ENCODE measurements around the gene NBEA.

NBEA gene

GRCh38 chr13:35354285-35354684, 412.2 kb downstream of the NBEA start:
- Histone ChIP-seq H3K36me3 (ENCODE audit: control insufficient read depth, low read depth, low read length) (no peaks in the 10 kb centered on the region), H3K4me1 (ENCODE audit: control insufficient read depth, low read depth, low read length) (no peaks in the 10 kb centered on the region), H3K9me3 (ENCODE audit: control insufficient read depth, low read depth, low read length) (no peaks in the 10 kb centered on the region), H3K4me3 (ENCODE audit: low read length) (no peak overlapping the region), H3K9ac (ENCODE audit: low read length) (no peak overlapping the region), H3K27ac (ENCODE audit: low read length) (no peak overlapping the region), H3K27me3 (ENCODE audit: control insufficient read depth, insufficient read depth, low read length) (no peaks in the 10 kb centered on the region)

GRCh38 chr13:35354882-35355281, 412.8 kb downstream of the NBEA start:
- Histone ChIP-seq H3K9ac (ENCODE audit: low read length) (no peak overlapping the region), H3K4me3 (ENCODE audit: low read length) (no peak overlapping the region), H3K9me3 (ENCODE audit: control insufficient read depth, low read depth, low read length) (no peaks in the 10 kb centered on the region), H3K27ac (ENCODE audit: low read length) (no peak overlapping the region), H3K27me3 (ENCODE audit: control insufficient read depth, insufficient read depth, low read length) (no peaks in the 10 kb centered on the region), H3K4me1 (ENCODE audit: control insufficient read depth, low read depth, low read length) (no peaks in the 10 kb centered on the region), H3K36me3 (ENCODE audit: control insufficient read depth, low read depth, low read length) (no peaks in the 10 kb centered on the region)

- Histone ChIP-seq H3K9ac (ENCODE audit: low read length) (no peak overlapping the region), H3K4me1 (ENCODE audit: control insufficient read depth, low read depth, low read length) (no peaks in the 10 kb centered on the region), H3K4me3 (ENCODE audit: low read length) (no peak overlapping the region), H3K36me3 (ENCODE audit: control insufficient read depth, low read depth, low read length) (no peaks in the 10 kb centered on the region), H3K27ac (ENCODE audit: low read length) (no peak overlapping the region), H3K9me3 (ENCODE audit: control insufficient read depth, low read depth, low read length) (no peaks in the 10 kb centered on the region), H3K27me3 (ENCODE audit: control insufficient read depth, insufficient read depth, low read length) (no peaks in the 10 kb centered on the region)
These were observed 414.5 kb downstream of the NBEA start for GRCh38 chr13:35356572-35356971.

- Histone ChIP-seq H3K27me3 (ENCODE audit: control insufficient read depth, insufficient read depth, low read length) (no peaks in the 10 kb centered on the region), H3K4me1 (ENCODE audit: control insufficient read depth, low read depth, low read length) (no peaks in the 10 kb centered on the region), H3K36me3 (ENCODE audit: control insufficient read depth, low read depth, low read length) (no peaks in the 10 kb centered on the region), H3K9ac (ENCODE audit: low read length) (no peak overlapping the region), H3K9me3 (ENCODE audit: control insufficient read depth, low read depth, low read length) (no peaks in the 10 kb centered on the region), H3K27ac (ENCODE audit: low read length) (no peak overlapping the region), H3K4me3 (ENCODE audit: low read length) (no peak overlapping the region)
These were observed 423.8 kb downstream of the NBEA start for GRCh38 chr13:35365883-35366282.

GRCh38 chr13:35367586-35367985, 425.5 kb downstream of the NBEA start:
- no peak overlapping the region for H3K9ac ChIP-seq (ENCODE audit: low read length)
- H3K27ac ChIP-seq (ENCODE audit: low read length) = no peak overlapping the region
- no peaks in the 10 kb centered on the region for H3K4me1 ChIP-seq (ENCODE audit: control insufficient read depth, low read depth, low read length)
- no peaks in the 10 kb centered on the region for H3K36me3 ChIP-seq (ENCODE audit: control insufficient read depth, low read depth, low read length)
- H3K27me3 ChIP-seq (ENCODE audit: control insufficient read depth, insufficient read depth, low read length) = no peaks in the 10 kb centered on the region
- H3K9me3 ChIP-seq (ENCODE audit: control insufficient read depth, low read depth, low read length) = no peaks in the 10 kb centered on the region
- no peak overlapping the region for H3K4me3 ChIP-seq (ENCODE audit: low read length)

GRCh38 chr13:35378939-35379338, 436.9 kb downstream of the NBEA start:
- Histone ChIP-seq H3K9ac (ENCODE audit: low read length) (no peak overlapping the region), H3K4me3 (ENCODE audit: low read length) (no peak overlapping the region), H3K9me3 (ENCODE audit: control insufficient read depth, low read depth, low read length) (no peaks in the 10 kb centered on the region), H3K27me3 (ENCODE audit: control insufficient read depth, insufficient read depth, low read length) (no peaks in the 10 kb centered on the region), H3K27ac (ENCODE audit: low read length) (no peak overlapping the region), H3K4me1 (ENCODE audit: control insufficient read depth, low read depth, low read length) (no peaks in the 10 kb centered on the region), H3K36me3 (ENCODE audit: control insufficient read depth, low read depth, low read length) (no peaks in the 10 kb centered on the region)

- no peak overlapping the region for H3K9ac ChIP-seq (ENCODE audit: low read length)
- H3K36me3 ChIP-seq (ENCODE audit: control insufficient read depth, low read depth, low read length) = no peaks in the 10 kb centered on the region
- no peak overlapping the region for H3K27ac ChIP-seq (ENCODE audit: low read length)
- H3K4me1 ChIP-seq (ENCODE audit: control insufficient read depth, low read depth, low read length) = no peaks in the 10 kb centered on the region
- no peaks in the 10 kb centered on the region for H3K9me3 ChIP-seq (ENCODE audit: control insufficient read depth, low read depth, low read length)
- H3K27me3 ChIP-seq (ENCODE audit: control insufficient read depth, insufficient read depth, low read length) = no peaks in the 10 kb centered on the region
- H3K4me3 ChIP-seq (ENCODE audit: low read length) = no peak overlapping the region
These were observed 437.6 kb downstream of the NBEA start for GRCh38 chr13:35379663-35380062.

- H3K4me3 ChIP-seq (ENCODE audit: low read length) = no peak overlapping the region
- no peak overlapping the region for H3K27ac ChIP-seq (ENCODE audit: low read length)
- no peak overlapping the region for H3K9ac ChIP-seq (ENCODE audit: low read length)
- no peaks in the 10 kb centered on the region for H3K9me3 ChIP-seq (ENCODE audit: control insufficient read depth, low read depth, low read length)
- no peaks in the 10 kb centered on the region for H3K27me3 ChIP-seq (ENCODE audit: control insufficient read depth, insufficient read depth, low read length)
- peaks cover 7% of the 10 kb centered on the region for H3K4me1 ChIP-seq (ENCODE audit: control insufficient read depth, low read depth, low read length)
- no peaks in the 10 kb centered on the region for H3K36me3 ChIP-seq (ENCODE audit: control insufficient read depth, low read depth, low read length)
These were observed 445.7 kb downstream of the NBEA start for GRCh38 chr13:35387682-35388250.

GRCh38 chr13:35388441-35389355, 446.6 kb downstream of the NBEA start:
- H3K9ac ChIP-seq (ENCODE audit: low read length) = no peak overlapping the region
- H3K9me3 ChIP-seq (ENCODE audit: control insufficient read depth, low read depth, low read length) = no peaks in the 10 kb centered on the region
- H3K36me3 ChIP-seq (ENCODE audit: control insufficient read depth, low read depth, low read length) = no peaks in the 10 kb centered on the region
- no peaks in the 10 kb centered on the region for H3K27me3 ChIP-seq (ENCODE audit: control insufficient read depth, insufficient read depth, low read length)
- H3K4me3 ChIP-seq (ENCODE audit: low read length) = no peak overlapping the region
- peaks cover 7% of the 10 kb centered on the region for H3K4me1 ChIP-seq (ENCODE audit: control insufficient read depth, low read depth, low read length)
- no peak overlapping the region for H3K27ac ChIP-seq (ENCODE audit: low read length)

- peaks cover 7% of the 10 kb centered on the region for H3K4me1 ChIP-seq (ENCODE audit: control insufficient read depth, low read depth, low read length)
- no peak overlapping the region for H3K27ac ChIP-seq (ENCODE audit: low read length)
- no peaks in the 10 kb centered on the region for H3K27me3 ChIP-seq (ENCODE audit: control insufficient read depth, insufficient read depth, low read length)
These were observed 447.5 kb downstream of the NBEA start for GRCh38 chr13:35389535-35389934.

GRCh38 chr13:35392768-35393167, 450.7 kb downstream of the NBEA start:
- H3K36me3 ChIP-seq (ENCODE audit: control insufficient read depth, low read depth, low read length) = no peaks in the 10 kb centered on the region
- no peak overlapping the region for H3K9ac ChIP-seq (ENCODE audit: low read length)
- no peak overlapping the region for H3K4me3 ChIP-seq (ENCODE audit: low read length)
- H3K27ac ChIP-seq (ENCODE audit: low read length) = no peak overlapping the region
- H3K9me3 ChIP-seq (ENCODE audit: control insufficient read depth, low read depth, low read length) = no peaks in the 10 kb centered on the region
- peaks cover 4% of the 10 kb centered on the region for H3K4me1 ChIP-seq (ENCODE audit: control insufficient read depth, low read depth, low read length)
- no peaks in the 10 kb centered on the region for H3K27me3 ChIP-seq (ENCODE audit: control insufficient read depth, insufficient read depth, low read length)

More at GRCh38 chr13:35389535-35389934, 447.5 kb downstream of the NBEA start:
- H3K9ac ChIP-seq (ENCODE audit: low read length) = no peak overlapping the region
- H3K36me3 ChIP-seq (ENCODE audit: control insufficient read depth, low read depth, low read length) = no peaks in the 10 kb centered on the region
- no peak overlapping the region for H3K4me3 ChIP-seq (ENCODE audit: low read length)
- no peaks in the 10 kb centered on the region for H3K9me3 ChIP-seq (ENCODE audit: control insufficient read depth, low read depth, low read length)

GRCh38 chr13:35393886-35394285, 451.8 kb downstream of the NBEA start:
- Histone ChIP-seq H3K9ac (ENCODE audit: low read length) (no peak overlapping the region), H3K4me1 (ENCODE audit: control insufficient read depth, low read depth, low read length) (no peaks in the 10 kb centered on the region), H3K9me3 (ENCODE audit: control insufficient read depth, low read depth, low read length) (no peaks in the 10 kb centered on the region), H3K4me3 (ENCODE audit: low read length) (no peak overlapping the region), H3K36me3 (ENCODE audit: control insufficient read depth, low read depth, low read length) (no peaks in the 10 kb centered on the region), H3K27me3 (ENCODE audit: control insufficient read depth, insufficient read depth, low read length) (no peaks in the 10 kb centered on the region), H3K27ac (ENCODE audit: low read length) (no peak overlapping the region)

Measured in iPS-18a (cell line).